HL-60 (cell line): ENCODE results near the gene RC3H2.
A peak's percentile ranks its signal among the peaks of the same experiment; 100 is the strongest.

Experiments
- POLR2AphosphoS5 ChIP-seq: IDR thresholded peaks from 2 replicates; pipeline ENCODE4 v1.6.1; 2012; ENCODE audit warnings: low read depth
- TF ChIP-seq, protein P1 (sequence below): IDR thresholded peaks from one replicate; pipeline ENCODE4 v1.5.1; 2011; ENCODE audit warnings: low read length, control low read depth, inconsistent platforms; ENCODE audit not compliant: insufficient read depth
- TF ChIP-seq, protein P2 (sequence below): IDR thresholded peaks from 2 replicates; pipeline ENCODE4 v1.6.1; 2012; ENCODE audit warnings: low read depth; ENCODE audit not compliant: insufficient replicate concordance

GRCh38 chr9:122821278-122821943 lies 83.7 kb downstream of the RC3H2 start:
- TF ChIP-seq, protein P1, sequence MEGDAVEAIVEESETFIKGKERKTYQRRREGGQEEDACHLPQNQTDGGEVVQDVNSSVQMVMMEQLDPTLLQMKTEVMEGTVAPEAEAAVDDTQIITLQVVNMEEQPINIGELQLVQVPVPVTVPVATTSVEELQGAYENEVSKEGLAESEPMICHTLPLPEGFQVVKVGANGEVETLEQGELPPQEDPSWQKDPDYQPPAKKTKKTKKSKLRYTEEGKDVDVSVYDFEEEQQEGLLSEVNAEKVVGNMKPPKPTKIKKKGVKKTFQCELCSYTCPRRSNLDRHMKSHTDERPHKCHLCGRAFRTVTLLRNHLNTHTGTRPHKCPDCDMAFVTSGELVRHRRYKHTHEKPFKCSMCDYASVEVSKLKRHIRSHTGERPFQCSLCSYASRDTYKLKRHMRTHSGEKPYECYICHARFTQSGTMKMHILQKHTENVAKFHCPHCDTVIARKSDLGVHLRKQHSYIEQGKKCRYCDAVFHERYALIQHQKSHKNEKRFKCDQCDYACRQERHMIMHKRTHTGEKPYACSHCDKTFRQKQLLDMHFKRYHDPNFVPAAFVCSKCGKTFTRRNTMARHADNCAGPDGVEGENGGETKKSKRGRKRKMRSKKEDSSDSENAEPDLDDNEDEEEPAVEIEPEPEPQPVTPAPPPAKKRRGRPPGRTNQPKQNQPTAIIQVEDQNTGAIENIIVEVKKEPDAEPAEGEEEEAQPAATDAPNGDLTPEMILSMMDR = no peak
- TF ChIP-seq POLR2AphosphoS5 = peak; percentile 87
- TF ChIP-seq, protein P2, sequence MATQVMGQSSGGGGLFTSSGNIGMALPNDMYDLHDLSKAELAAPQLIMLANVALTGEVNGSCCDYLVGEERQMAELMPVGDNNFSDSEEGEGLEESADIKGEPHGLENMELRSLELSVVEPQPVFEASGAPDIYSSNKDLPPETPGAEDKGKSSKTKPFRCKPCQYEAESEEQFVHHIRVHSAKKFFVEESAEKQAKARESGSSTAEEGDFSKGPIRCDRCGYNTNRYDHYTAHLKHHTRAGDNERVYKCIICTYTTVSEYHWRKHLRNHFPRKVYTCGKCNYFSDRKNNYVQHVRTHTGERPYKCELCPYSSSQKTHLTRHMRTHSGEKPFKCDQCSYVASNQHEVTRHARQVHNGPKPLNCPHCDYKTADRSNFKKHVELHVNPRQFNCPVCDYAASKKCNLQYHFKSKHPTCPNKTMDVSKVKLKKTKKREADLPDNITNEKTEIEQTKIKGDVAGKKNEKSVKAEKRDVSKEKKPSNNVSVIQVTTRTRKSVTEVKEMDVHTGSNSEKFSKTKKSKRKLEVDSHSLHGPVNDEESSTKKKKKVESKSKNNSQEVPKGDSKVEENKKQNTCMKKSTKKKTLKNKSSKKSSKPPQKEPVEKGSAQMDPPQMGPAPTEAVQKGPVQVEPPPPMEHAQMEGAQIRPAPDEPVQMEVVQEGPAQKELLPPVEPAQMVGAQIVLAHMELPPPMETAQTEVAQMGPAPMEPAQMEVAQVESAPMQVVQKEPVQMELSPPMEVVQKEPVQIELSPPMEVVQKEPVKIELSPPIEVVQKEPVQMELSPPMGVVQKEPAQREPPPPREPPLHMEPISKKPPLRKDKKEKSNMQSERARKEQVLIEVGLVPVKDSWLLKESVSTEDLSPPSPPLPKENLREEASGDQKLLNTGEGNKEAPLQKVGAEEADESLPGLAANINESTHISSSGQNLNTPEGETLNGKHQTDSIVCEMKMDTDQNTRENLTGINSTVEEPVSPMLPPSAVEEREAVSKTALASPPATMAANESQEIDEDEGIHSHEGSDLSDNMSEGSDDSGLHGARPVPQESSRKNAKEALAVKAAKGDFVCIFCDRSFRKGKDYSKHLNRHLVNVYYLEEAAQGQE = no peak
